ENCODE measurements around the gene SCAPER. TPM values are rescaled to one million over a fixed set of nuclear protein-coding genes. Genes with fewer than 3 reads are reported as not detected.

Gene SCAPER
- total RNA-seq, 1 experiment from 2014 or later, result 14.7 TPM

- POLR2A ChIA-PET, result no interaction called here
- CTCF ChIA-PET, result no interaction called here
- DNase-seq (ENCODE audit: low read depth, low spot score) (no peak), ATAC-seq (no peak)
- Histone ChIP-seq H3K27me3 (ENCODE audit: insufficient read depth, low read length) (no peaks in the 10 kb centered on the region), H3K4me2 (ENCODE audit: low read length) (no peak overlapping the region), H3K9ac (ENCODE audit: low read length) (no peak overlapping the region), H3K4me1 (ENCODE audit: control insufficient read depth in 1 of 2, insufficient read depth in 2 of 2, low read length in 2 of 2) (no peaks in the 10 kb centered on the region), H3K4me3 (replicated peaks in 1 of 2; ENCODE audit: low read depth in 1 of 2, low read length in 2 of 2) (no peak overlapping the region), H3K36me3 (ENCODE audit: control insufficient read depth in 1 of 2, insufficient read depth in 2 of 2, low read length in 2 of 2) (no peaks in the 10 kb centered on the region), H3K79me2 (ENCODE audit: insufficient read depth, low read length) (no peaks in the 10 kb centered on the region), H3K27ac (ENCODE audit: low read depth, low read length) (no peak overlapping the region), H3K9me2 (ENCODE audit: insufficient read depth) (no peaks in the 10 kb centered on the region), H2AFZ (ENCODE audit: low read depth, low read length, poor library complexity, severe bottlenecking) (no peak overlapping the region), H3K9me3 (ENCODE audit: control insufficient read depth in 1 of 2, insufficient read depth in 1 of 2, low read depth in 1 of 2, low read length in 2 of 2) (no peaks in the 10 kb centered on the region), H4K20me1 (ENCODE audit: insufficient read depth) (no peaks in the 10 kb centered on the region)
- intact Hi-C loops (cut with micrococcal nuclease), result no loop called here
- BruUV-seq (replicated peaks), result no TSS peak
- TF ChIP-seq ZNF274 (IDR thresholded peaks at IDR 0.05; ENCODE audit: low read depth, low read length), result no peak
- TF ChIP-seq MAX (IDR thresholded peaks at IDR 0.05), result no peak
- no peak for TF ChIP-seq YY1 (IDR thresholded peaks at IDR 0.05; ENCODE audit: extremely low read depth, insufficient replicate concordance, low read depth, low read length)
- TF ChIP-seq ATF3 (IDR thresholded peaks at IDR 0.05), result no peak
- TF ChIP-seq REST (IDR thresholded peaks at IDR 0.05; ENCODE audit: low read depth), result no peak
- no peak for TF ChIP-seq EZH2phosphoT487 (IDR thresholded peaks at IDR 0.05; ENCODE audit: borderline replicate concordance)
- TF ChIP-seq ELF1 (IDR thresholded peaks at IDR 0.05; ENCODE audit: borderline replicate concordance, low read depth), result no peak
- no peak for TF ChIP-seq ZFX (IDR thresholded peaks at IDR 0.05)
- TF ChIP-seq POLR2A (IDR thresholded peaks at IDR 0.05; ENCODE audit: borderline replicate concordance, extremely low read depth, insufficient read depth, insufficient read length), result no peak
- TF ChIP-seq SP1 (IDR thresholded peaks at IDR 0.05; ENCODE audit: low read depth), result no peak
- TF ChIP-seq CBX3 (IDR thresholded peaks at IDR 0.05; ENCODE audit: low read depth), result no peak
- TF ChIP-seq CEBPB (IDR thresholded peaks at IDR 0.05; ENCODE audit: low read depth), result no peak
- TF ChIP-seq CTCF (IDR thresholded peaks at IDR 0.05 in 2 of 3, conservative IDR thresholded peaks at IDR 0.05 in 1 of 3; ENCODE audit: borderline replicate concordance in 1 of 3, insufficient read depth in 1 of 3, low read depth in 2 of 3, low read length in 2 of 3), result no peak
- no peak for TF ChIP-seq JUND (IDR thresholded peaks at IDR 0.05)
- no peak for TF ChIP-seq POLR2AphosphoS5 (IDR thresholded peaks at IDR 0.05; ENCODE audit: low read depth, low read length)
- RAD21 ChIA-PET (ENCODE audit: low non-redundant PET in 1 of 2, low total read pairs in 2 of 2, uncharacterized antibody in 2 of 2, unreplicated experiment in 2 of 2), result no interaction called here
Observed at GRCh38 chr15:76468722-76469121, 436.4 kb downstream of the SCAPER start.

Measured in HCT116 (cell line).